H9 (cell line): ENCODE measurements around the gene MMP11. TPM values are rescaled to one million over a fixed set of nuclear protein-coding genes. Genes with fewer than 3 reads are reported as not detected.

ENCODE experiments used
- DNase-seq: peaks from one replicate; pipeline ENCODE4 v3.0.0-alpha.2; 2017
- H2AFZ ChIP-seq: one replicate; pipeline ENCODE4 v1.6.1; 2013; ENCODE audit warnings: mild to moderate bottlenecking, low read length, control low read depth, moderate library complexity
- H2AK5ac ChIP-seq: 2 replicates; pipeline ENCODE4 v1.6.1; 2013; ENCODE audit warnings: low read length, control low read depth, mixed read lengths; ENCODE audit not compliant: insufficient read length
- H2BK120ac ChIP-seq: one replicate; pipeline ENCODE4 v1.6.1; 2013; ENCODE audit warnings: low read depth, mild to moderate bottlenecking, low read length, control low read depth, inconsistent platforms; ENCODE audit not compliant: poor library complexity, severe bottlenecking
- H2BK12ac ChIP-seq: 2 replicates; pipeline ENCODE4 v1.6.1; 2013; ENCODE audit warnings: low read length, control low read depth, mixed read lengths, low read depth; ENCODE audit not compliant: insufficient read length
- H2BK15ac ChIP-seq: 2 replicates; pipeline ENCODE4 v1.6.1; 2013; ENCODE audit warnings: low read depth, low read length, control low read depth
- H2BK20ac ChIP-seq: one replicate; pipeline ENCODE4 v1.6.1; 2013; ENCODE audit warnings: low read depth, mild to moderate bottlenecking, low read length, control low read depth, inconsistent platforms; ENCODE audit not compliant: poor library complexity, severe bottlenecking
- H2BK5ac ChIP-seq: 2 replicates; pipeline ENCODE4 v1.6.1; 2013; ENCODE audit warnings: low read length, control low read depth, mixed read lengths; ENCODE audit not compliant: insufficient read length
- H3K14ac ChIP-seq: 2 replicates; pipeline ENCODE4 v1.6.1; 2013; ENCODE audit warnings: low read length, control low read depth; ENCODE audit not compliant: insufficient read depth
- H3K18ac ChIP-seq: 2 replicates; pipeline ENCODE4 v1.6.1; 2013; ENCODE audit warnings: low read depth, mild to moderate bottlenecking, mixed read lengths, low read length, control low read depth; ENCODE audit not compliant: insufficient read length
- H3K23ac ChIP-seq: 2 replicates; pipeline ENCODE4 v1.6.1; 2013; ENCODE audit warnings: low read length, control low read depth, mixed read lengths, low read depth; ENCODE audit not compliant: insufficient read length
- H3K23me2 ChIP-seq: 2 replicates; pipeline ENCODE4 v1.6.1; 2013; ENCODE audit warnings: low read depth, mild to moderate bottlenecking, mixed read lengths, low read length, control low read depth; ENCODE audit not compliant: insufficient read length, poor library complexity, severe bottlenecking
- H3K27ac ChIP-seq: 2 replicates; pipeline ENCODE4 v1.5.1; 2013; ENCODE audit warnings: low read length, control low read depth, mixed read lengths, low read depth; ENCODE audit not compliant: insufficient read length
- H3K27me3 ChIP-seq: 2 replicates; pipeline ENCODE4 v1.6.1; 2013; ENCODE audit warnings: low read length, control low read depth, inconsistent platforms; ENCODE audit not compliant: insufficient read depth
- H3K4ac ChIP-seq: 2 replicates; pipeline ENCODE4 v1.6.1; 2013; ENCODE audit warnings: low read depth, mild to moderate bottlenecking, control low read depth, inconsistent platforms, low read length, moderate library complexity
- H3K4me1 ChIP-seq: 2 replicates; pipeline ENCODE4 v1.6.1; 2013; ENCODE audit warnings: low read length, control low read depth, inconsistent platforms; ENCODE audit not compliant: insufficient read depth
- H3K4me2 ChIP-seq: 2 replicates; pipeline ENCODE4 v1.6.1; 2013; ENCODE audit warnings: low read length, control low read depth, mixed read lengths; ENCODE audit not compliant: insufficient read length, insufficient read depth
- H3K56ac ChIP-seq: 2 replicates; pipeline ENCODE4 v1.6.1; 2013; ENCODE audit warnings: low read depth, mild to moderate bottlenecking, mixed read lengths, low read length, control low read depth; ENCODE audit not compliant: insufficient read length
- H3K79me1 ChIP-seq: 2 replicates; pipeline ENCODE4 v1.6.1; 2013; ENCODE audit warnings: low read depth, mild to moderate bottlenecking, moderate library complexity, low read length, control low read depth, inconsistent platforms; ENCODE audit not compliant: insufficient read depth, poor library complexity, severe bottlenecking
- H3K79me2 ChIP-seq: 2 replicates; pipeline ENCODE4 v1.6.1; 2013; ENCODE audit warnings: low read length, control low read depth, inconsistent platforms; ENCODE audit not compliant: insufficient read depth
- H3K9ac ChIP-seq: 2 replicates; pipeline ENCODE4 v1.6.1; 2013; ENCODE audit warnings: low read length, control low read depth, mixed read lengths; ENCODE audit not compliant: insufficient read length; ENCODE audit errors: extremely low read depth
- H3K9me3 ChIP-seq: one replicate; pipeline ENCODE4 v1.6.1; 2013; ENCODE audit warnings: low read depth, low read length, inconsistent platforms; ENCODE audit not compliant: control insufficient read depth
- H3T11ph ChIP-seq: one replicate; pipeline ENCODE4 v1.6.1; 2013; ENCODE audit warnings: mild to moderate bottlenecking, low read length, control low read depth, inconsistent platforms
- H4K20me1 ChIP-seq: one replicate; pipeline ENCODE4 v1.6.1; 2013; ENCODE audit not compliant: control insufficient read depth, insufficient read length, insufficient read depth
- H4K5ac ChIP-seq: 2 replicates; pipeline ENCODE4 v1.6.1; 2013; ENCODE audit warnings: low read depth, mild to moderate bottlenecking, mixed read lengths, low read length, control low read depth; ENCODE audit not compliant: insufficient read length
- H4K8ac ChIP-seq: replicated peaks from 2 replicates; pipeline ENCODE4 v1.6.1; 2013; ENCODE audit warnings: low read length, control low read depth, mixed read lengths, low read depth; ENCODE audit not compliant: insufficient read length
- H4K91ac ChIP-seq: 2 replicates; pipeline ENCODE4 v1.6.1; 2013; ENCODE audit warnings: low read depth, mild to moderate bottlenecking, moderate library complexity, mixed read lengths, low read length, control low read depth; ENCODE audit not compliant: insufficient read length
- H3K27ac Mint-ChIP-seq, 3 experiments: 2 replicates in 2 of 3; 3 replicates in 1 of 3; pipeline ENCODE4 v1.8.0; 2020 to 2021; ENCODE audit warnings: mixed read lengths in 3 of 3, mild to moderate bottlenecking in 1 of 3, moderate library complexity in 1 of 3
- H3K27me3 Mint-ChIP-seq: 2 replicates; pipeline ENCODE4 v1.8.0; 2021; ENCODE audit warnings: low read depth, mild to moderate bottlenecking, moderate library complexity, mixed read lengths
- H3K36me3 Mint-ChIP-seq, 3 experiments: 2 replicates in 2 of 3; 3 replicates in 1 of 3; pipeline ENCODE4 v1.8.0; 2020 to 2021; ENCODE audit warnings: low read depth in 3 of 3, mixed read lengths in 3 of 3; ENCODE audit not compliant: insufficient read depth in 1 of 3
- H3K4me1 Mint-ChIP-seq, 2 experiments: 2 replicates each; pipeline ENCODE4 v1.8.0; 2020; ENCODE audit warnings: mixed read lengths in 2 of 2
- H3K4me3 Mint-ChIP-seq, 2 experiments: 2 replicates in 1 of 2; 3 replicates in 1 of 2; pipeline ENCODE4 v1.8.0; 2020 to 2021; ENCODE audit warnings: mild to moderate bottlenecking in 2 of 2, mixed read lengths in 2 of 2, moderate library complexity in 1 of 2
- H3K9me3 Mint-ChIP-seq, 2 experiments: 2 replicates in 1 of 2; 3 replicates in 1 of 2; pipeline ENCODE4 v1.8.0; 2020; ENCODE audit warnings: mild to moderate bottlenecking in 2 of 2, mixed read lengths in 2 of 2, moderate library complexity in 1 of 2
- WGBS: extraction: QIAGEN DNeasy Blood & Tissue Kit; methylation state at CpG from one replicate; pipeline ENCODE4 v1.1.7; 2013; ENCODE audit warnings: missing lambda C conversion rate, low lambda C conversion rate, mixed read lengths; ENCODE audit not compliant: insufficient read length; ENCODE audit errors: extremely low coverage; 5-methylcytosine and 5-hydroxymethylcytosine counted together
- total RNA-seq: library from RNA; stranded (reverse); gene quantifications from 2 replicates; pipeline ENCODE4 v1.2.1, GENCODE V29; 2021
- TF ChIP-seq, protein P1 (sequence below): fragments of 200-600 bp; sonication (generic); conservative IDR thresholded peaks from 3 replicates; pipeline ENCODE4 v1.8.0; 2021; ENCODE audit warnings: antibody characterized with exemption, mild to moderate bottlenecking

MMP11 gene
- total RNA-seq, 1 experiment from 2014 or later = 5.3 TPM

- Histone ChIP-seq H2AK5ac (no peak overlapping the region), H2BK12ac (no peak overlapping the region), H3K4ac (no peak overlapping the region), H3K27me3 (no peaks in the 10 kb centered on the region), H3K9ac (no peak overlapping the region), H3K4me1 (no peaks in the 10 kb centered on the region), H4K91ac (no peak overlapping the region), H4K5ac (no peak overlapping the region), H3K23ac (no peak overlapping the region), H3K23me2 (no peaks in the 10 kb centered on the region), H3K79me1 (no peaks in the 10 kb centered on the region), H4K8ac (peak overlapping the region; percentile 72), H3K4me2 (no peak overlapping the region), H3K18ac (no peak overlapping the region), H3K9me3 (no peaks in the 10 kb centered on the region), H2BK20ac (no peak overlapping the region), H2BK15ac (no peak overlapping the region), H3K14ac (no peak overlapping the region), H3T11ph (no peak overlapping the region), H2AFZ (no peak overlapping the region), H2BK5ac (peak overlapping the region; percentile 70), H3K56ac (no peak overlapping the region), H4K20me1 (no peaks in the 10 kb centered on the region), H3K79me2 (no peaks in the 10 kb centered on the region), H2BK120ac (no peak overlapping the region), H3K27ac (no peak overlapping the region)
- Mint-ChIP-seq H3K4me3 (no peak overlapping the region), H3K27me3 (no peaks in the 10 kb centered on the region), H3K9me3 (no peaks in the 10 kb centered on the region; a peak in 1 of 5 replicates), H3K4me1 (peaks cover 0 to 3% of the 10 kb centered on the region in 2 experiments; a peak in 1 of 4 replicates), H3K36me3 (peaks cover 65 to 94% (median 89%) of the 10 kb centered on the region in 3 experiments), H3K27ac (peak overlapping the region in 1 of 3 experiments; percentile 79; a peak in 1 of 7 replicates)
- TF ChIP-seq, protein P1, sequence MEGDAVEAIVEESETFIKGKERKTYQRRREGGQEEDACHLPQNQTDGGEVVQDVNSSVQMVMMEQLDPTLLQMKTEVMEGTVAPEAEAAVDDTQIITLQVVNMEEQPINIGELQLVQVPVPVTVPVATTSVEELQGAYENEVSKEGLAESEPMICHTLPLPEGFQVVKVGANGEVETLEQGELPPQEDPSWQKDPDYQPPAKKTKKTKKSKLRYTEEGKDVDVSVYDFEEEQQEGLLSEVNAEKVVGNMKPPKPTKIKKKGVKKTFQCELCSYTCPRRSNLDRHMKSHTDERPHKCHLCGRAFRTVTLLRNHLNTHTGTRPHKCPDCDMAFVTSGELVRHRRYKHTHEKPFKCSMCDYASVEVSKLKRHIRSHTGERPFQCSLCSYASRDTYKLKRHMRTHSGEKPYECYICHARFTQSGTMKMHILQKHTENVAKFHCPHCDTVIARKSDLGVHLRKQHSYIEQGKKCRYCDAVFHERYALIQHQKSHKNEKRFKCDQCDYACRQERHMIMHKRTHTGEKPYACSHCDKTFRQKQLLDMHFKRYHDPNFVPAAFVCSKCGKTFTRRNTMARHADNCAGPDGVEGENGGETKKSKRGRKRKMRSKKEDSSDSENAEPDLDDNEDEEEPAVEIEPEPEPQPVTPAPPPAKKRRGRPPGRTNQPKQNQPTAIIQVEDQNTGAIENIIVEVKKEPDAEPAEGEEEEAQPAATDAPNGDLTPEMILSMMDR = no peak
- no CpG with 5 or more reads among the region's 11 CpGs for WGBS
- no peak for DNase-seq
Observed at GRCh38 chr22:23801238-23801821, 28.7 kb downstream of the MMP11 start.
